Measurements from ENCODE around the gene FRMPD1.

The FRMPD1 gene

DNA sequence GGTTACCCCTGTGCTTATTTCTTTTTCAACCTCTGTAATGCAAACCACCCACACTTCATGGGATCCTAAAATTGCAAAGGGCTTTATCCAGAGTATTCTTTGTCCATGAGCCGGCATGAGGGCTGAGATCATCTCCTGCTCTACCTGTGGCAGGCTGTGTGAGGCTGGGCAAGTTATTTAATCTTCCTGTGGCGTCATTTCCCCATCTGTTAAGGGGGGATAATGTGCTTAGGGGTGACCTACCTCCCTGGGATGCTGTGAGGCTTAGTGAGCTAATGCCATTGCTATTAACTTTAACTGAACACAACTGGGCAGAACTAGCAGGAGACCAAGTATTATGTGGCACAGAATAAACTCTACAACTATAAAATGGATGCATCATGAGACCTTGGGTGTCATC, 17.0 kb downstream of the FRMPD1 start:
- peaks cover 28% of the 10 kb centered on the region for H3K27me3 ChIP-seq (ENCODE audit: insufficient read depth, poor library complexity, severe bottlenecking)
- H3K4me3 ChIP-seq (replicated peaks; ENCODE audit: insufficient read depth, low read length) = no peak overlapping the region
- TF ChIP-seq, protein P1, sequence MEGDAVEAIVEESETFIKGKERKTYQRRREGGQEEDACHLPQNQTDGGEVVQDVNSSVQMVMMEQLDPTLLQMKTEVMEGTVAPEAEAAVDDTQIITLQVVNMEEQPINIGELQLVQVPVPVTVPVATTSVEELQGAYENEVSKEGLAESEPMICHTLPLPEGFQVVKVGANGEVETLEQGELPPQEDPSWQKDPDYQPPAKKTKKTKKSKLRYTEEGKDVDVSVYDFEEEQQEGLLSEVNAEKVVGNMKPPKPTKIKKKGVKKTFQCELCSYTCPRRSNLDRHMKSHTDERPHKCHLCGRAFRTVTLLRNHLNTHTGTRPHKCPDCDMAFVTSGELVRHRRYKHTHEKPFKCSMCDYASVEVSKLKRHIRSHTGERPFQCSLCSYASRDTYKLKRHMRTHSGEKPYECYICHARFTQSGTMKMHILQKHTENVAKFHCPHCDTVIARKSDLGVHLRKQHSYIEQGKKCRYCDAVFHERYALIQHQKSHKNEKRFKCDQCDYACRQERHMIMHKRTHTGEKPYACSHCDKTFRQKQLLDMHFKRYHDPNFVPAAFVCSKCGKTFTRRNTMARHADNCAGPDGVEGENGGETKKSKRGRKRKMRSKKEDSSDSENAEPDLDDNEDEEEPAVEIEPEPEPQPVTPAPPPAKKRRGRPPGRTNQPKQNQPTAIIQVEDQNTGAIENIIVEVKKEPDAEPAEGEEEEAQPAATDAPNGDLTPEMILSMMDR (IDR thresholded peaks at IDR 0.05; ENCODE audit: insufficient read depth, low read length) = no peak
- TF ChIP-seq SPI1 (IDR thresholded peaks at IDR 0.05; ENCODE audit: borderline replicate concordance, low read depth) (no peak), GABPA (IDR thresholded peaks at IDR 0.05; ENCODE audit: low read depth) (no peak), POLR2AphosphoS5 (IDR thresholded peaks at IDR 0.05; ENCODE audit: low read depth) (no peak)
- TF ChIP-seq, protein P2, sequence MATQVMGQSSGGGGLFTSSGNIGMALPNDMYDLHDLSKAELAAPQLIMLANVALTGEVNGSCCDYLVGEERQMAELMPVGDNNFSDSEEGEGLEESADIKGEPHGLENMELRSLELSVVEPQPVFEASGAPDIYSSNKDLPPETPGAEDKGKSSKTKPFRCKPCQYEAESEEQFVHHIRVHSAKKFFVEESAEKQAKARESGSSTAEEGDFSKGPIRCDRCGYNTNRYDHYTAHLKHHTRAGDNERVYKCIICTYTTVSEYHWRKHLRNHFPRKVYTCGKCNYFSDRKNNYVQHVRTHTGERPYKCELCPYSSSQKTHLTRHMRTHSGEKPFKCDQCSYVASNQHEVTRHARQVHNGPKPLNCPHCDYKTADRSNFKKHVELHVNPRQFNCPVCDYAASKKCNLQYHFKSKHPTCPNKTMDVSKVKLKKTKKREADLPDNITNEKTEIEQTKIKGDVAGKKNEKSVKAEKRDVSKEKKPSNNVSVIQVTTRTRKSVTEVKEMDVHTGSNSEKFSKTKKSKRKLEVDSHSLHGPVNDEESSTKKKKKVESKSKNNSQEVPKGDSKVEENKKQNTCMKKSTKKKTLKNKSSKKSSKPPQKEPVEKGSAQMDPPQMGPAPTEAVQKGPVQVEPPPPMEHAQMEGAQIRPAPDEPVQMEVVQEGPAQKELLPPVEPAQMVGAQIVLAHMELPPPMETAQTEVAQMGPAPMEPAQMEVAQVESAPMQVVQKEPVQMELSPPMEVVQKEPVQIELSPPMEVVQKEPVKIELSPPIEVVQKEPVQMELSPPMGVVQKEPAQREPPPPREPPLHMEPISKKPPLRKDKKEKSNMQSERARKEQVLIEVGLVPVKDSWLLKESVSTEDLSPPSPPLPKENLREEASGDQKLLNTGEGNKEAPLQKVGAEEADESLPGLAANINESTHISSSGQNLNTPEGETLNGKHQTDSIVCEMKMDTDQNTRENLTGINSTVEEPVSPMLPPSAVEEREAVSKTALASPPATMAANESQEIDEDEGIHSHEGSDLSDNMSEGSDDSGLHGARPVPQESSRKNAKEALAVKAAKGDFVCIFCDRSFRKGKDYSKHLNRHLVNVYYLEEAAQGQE (IDR thresholded peaks at IDR 0.05; ENCODE audit: insufficient replicate concordance, low read depth) = no peak
- no peak overlapping the region for H3K27ac ChIP-seq (replicated peaks)
- no peak for DNase-seq (ENCODE audit: low read depth in 1 of 2, low spot score in 1 of 2)

DNA sequence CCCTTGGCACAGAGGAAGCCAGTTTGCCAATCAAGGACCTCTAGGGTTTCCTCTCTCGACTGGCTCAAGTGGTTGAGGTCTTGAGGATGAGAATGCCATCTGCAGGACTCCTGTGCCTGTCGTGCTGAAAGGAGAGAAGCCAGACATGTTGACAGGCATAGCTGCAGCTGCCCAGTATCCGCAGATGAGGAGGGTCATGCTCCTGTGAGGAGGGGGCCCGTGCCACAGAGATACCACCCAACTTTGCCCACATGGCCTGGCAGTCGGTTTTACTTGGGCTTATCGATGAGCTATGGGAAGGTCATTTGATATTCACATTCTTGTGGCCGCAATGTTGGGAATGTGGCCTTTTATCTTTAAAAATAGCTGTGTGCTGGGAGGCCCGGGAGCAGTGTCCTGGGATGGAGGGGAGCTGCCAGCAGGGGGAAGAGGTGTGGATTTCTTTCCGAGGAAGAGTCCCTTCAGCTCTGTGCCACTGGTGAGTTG, 17.4 kb downstream of the FRMPD1 start:
- peaks cover 28% of the 10 kb centered on the region for H3K27me3 ChIP-seq (ENCODE audit: insufficient read depth, poor library complexity, severe bottlenecking)
- no peak overlapping the region for H3K4me3 ChIP-seq (replicated peaks; ENCODE audit: insufficient read depth, low read length)
- no peak overlapping the region for H3K27ac ChIP-seq (replicated peaks)

DNA sequence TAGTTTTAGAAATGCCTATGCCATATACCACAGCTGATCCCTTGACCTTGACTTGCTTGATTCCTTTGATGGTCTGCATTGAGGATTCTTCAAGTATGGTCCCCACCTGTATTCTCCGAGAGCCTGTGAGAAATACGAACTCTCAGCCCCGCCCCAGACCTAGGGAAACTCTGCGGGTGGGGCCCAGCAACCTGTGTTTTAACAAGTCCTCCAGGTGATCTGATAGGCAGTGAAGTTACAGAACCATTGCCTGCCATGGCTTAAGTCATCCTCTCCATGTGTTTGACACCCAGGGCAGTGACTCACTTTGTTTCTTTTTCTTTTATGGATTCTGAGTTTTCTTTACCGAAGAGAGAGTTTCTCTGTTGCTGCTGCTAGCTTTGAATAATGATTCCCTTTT, 18.5 kb downstream of the FRMPD1 start:
- DNase-seq (ENCODE audit: low read depth in 1 of 2, low spot score in 1 of 2) = no peak
- H3K4me3 ChIP-seq (replicated peaks; ENCODE audit: insufficient read depth, low read length) = no peak overlapping the region
- H3K27ac ChIP-seq (replicated peaks) = no peak overlapping the region
- TF ChIP-seq, protein P2 (IDR thresholded peaks at IDR 0.05; ENCODE audit: insufficient replicate concordance, low read depth) = no peak
- no peak for TF ChIP-seq POLR2AphosphoS5 (IDR thresholded peaks at IDR 0.05; ENCODE audit: low read depth)
- no peak for TF ChIP-seq GABPA (IDR thresholded peaks at IDR 0.05; ENCODE audit: low read depth)
- TF ChIP-seq SPI1 (IDR thresholded peaks at IDR 0.05; ENCODE audit: borderline replicate concordance, low read depth) = no peak
- TF ChIP-seq, protein P1 (IDR thresholded peaks at IDR 0.05; ENCODE audit: insufficient read depth, low read length) = no peak
- H3K27me3 ChIP-seq (ENCODE audit: insufficient read depth, poor library complexity, severe bottlenecking) = peaks cover 19% of the 10 kb centered on the region

More for the DNA sequence above, 17.4 kb downstream of the FRMPD1 start:
- DNase-seq (ENCODE audit: low read depth in 1 of 2, low spot score in 1 of 2) = no peak
- TF ChIP-seq, protein P2 (IDR thresholded peaks at IDR 0.05; ENCODE audit: insufficient replicate concordance, low read depth) = no peak
- no peak for TF ChIP-seq GABPA (IDR thresholded peaks at IDR 0.05; ENCODE audit: low read depth)
- no peak for TF ChIP-seq POLR2AphosphoS5 (IDR thresholded peaks at IDR 0.05; ENCODE audit: low read depth)
- TF ChIP-seq, protein P1 (IDR thresholded peaks at IDR 0.05; ENCODE audit: insufficient read depth, low read length) = no peak
- TF ChIP-seq SPI1 (IDR thresholded peaks at IDR 0.05; ENCODE audit: borderline replicate concordance, low read depth) = no peak

All from HL-60 (cell line).